ENCODE results near the gene LRRC73. TPM values are rescaled to one million over a fixed set of nuclear protein-coding genes. Genes with fewer than 3 reads are reported as not detected.
"Not testable (repeated sequence)": the region's sequence is repeated elsewhere in the genome, so short reads cannot be mapped to it uniquely, and the experiment has no call there.

Gene LRRC73, protein sequence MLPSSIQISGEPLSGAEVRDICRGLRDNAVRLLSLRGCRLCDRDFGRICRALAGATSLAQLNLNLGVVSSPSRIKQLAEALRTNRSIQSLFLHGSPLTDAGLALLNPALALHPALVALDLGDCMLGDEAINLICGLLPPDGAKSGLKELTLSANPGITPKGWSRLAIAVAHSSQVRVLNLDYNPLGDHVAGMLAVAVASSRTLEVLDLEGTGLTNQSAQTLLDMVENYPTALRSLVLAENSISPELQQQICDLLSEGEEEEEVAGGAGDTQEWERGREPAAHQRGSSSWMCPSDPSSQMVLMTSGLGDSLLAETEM
- 0.14 TPM for polyA plus RNA-seq (2013, experiment 1 of 2; ENCODE audit: insufficient read length)
- 0.20 TPM for polyA plus RNA-seq (2013, experiment 2 of 2; ENCODE audit: insufficient read length)

GRCh38 chr6:43509984-43510826, at the start of gene LRRC73:
LRRC73 (minus strand) TSS chr6:43510346; CDS start chr6:43509785, 561 bp downstream.
- DNase-seq, result peak; percentile 72

- no peak for DNase-seq
These were observed 49.2 kb upstream of the LRRC73 start for GRCh38 chr6:43559328-43559727.

DNA sequence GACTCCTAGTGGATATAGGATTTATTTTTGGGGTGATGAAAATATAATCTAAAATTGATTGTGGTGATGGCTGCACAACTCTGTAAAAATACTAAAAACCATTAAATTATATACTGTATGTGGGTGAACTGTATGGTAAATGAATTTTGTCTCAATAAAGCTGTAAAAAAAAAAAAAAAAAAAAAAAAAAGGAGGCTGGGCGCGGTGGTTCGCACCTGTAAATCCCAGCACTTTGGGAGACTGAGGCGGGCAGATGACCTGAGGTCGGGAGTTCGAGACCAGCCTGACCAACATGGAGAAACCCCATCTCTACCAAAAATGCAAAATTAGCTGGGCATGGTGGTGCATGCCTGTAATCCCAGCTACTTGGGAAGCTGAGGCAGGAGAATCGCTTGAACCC, 47.5 kb upstream of the LRRC73 start:
- not testable (repeated sequence) for DNase-seq

DNA sequence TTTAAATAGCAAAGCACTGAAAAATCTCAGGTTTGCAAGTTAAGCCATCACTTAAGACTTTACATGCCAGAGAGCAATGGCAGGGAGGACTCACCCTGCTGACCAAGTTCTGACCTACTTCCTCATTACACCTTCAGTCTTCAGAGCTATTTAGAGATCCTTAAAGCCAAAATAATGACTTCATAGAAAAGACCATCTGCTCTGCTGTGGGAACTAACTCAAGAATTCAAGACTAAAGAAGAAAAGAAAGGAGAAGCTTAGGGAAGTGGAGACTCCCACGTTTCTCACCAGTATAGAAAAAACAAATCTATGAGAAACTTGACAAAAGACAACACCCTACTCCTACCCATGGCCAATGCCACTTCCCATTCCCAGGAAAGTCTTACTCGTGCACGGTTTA, 37.1 kb upstream of the LRRC73 start:
- DNase-seq, result no peak

DNA sequence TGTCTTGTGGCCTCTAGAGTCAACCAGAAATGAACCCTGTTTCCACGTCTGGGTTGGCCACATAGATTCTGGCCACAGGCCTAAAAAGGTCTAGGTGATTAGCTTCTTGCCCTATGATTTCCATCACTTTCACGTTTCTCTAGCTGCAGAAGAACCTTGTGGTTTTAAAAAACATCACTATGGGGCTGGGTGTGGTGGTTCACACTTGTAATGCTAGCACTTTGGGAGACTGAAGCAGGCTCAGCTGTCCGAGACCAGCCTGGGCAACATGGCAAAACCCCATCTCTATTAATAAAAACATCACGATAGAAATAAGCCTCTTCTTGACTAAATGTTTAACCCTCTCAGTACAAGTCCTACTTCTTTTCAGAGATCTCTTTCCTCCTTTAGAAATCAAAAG, 34.3 kb upstream of the LRRC73 start:
- DNase-seq, result no peak

DNA sequence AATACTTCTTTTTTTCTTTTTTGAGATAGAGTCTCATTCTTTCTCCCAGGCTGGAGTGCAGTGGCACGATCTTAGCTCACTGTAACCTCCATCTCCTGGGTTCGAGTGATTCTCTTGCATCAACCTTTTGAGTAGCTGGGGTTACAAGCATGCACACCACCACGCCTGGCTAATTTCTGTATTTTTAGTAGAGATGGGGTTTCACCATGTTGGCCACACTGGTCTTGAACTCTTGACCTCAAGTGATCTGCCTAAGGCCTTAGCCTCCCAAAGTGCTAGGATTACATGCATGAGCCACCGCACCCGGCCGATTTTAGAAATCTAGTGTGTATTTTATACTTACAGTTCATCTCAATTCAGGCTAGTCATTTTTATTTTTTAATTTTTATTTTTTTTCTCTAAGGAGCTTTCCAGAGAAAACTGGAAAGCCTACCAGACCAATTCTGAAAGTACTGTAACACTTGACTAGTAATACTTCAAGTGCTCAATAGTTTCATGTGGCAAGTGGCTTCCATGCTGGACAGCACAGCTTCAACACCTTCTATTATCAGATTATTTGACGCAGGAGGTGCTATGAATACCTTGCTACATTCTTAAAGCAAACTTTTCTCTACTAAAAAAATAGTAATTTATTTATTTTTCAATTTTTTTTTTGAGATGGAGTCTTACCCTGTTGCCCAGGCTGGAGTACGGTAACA, 31.8 kb upstream of the LRRC73 start:
- DNase-seq, result no peak

GRCh38 chr6:43540507-43540906, 30.4 kb upstream of the LRRC73 start:
- DNase-seq, result no peak

DNA sequence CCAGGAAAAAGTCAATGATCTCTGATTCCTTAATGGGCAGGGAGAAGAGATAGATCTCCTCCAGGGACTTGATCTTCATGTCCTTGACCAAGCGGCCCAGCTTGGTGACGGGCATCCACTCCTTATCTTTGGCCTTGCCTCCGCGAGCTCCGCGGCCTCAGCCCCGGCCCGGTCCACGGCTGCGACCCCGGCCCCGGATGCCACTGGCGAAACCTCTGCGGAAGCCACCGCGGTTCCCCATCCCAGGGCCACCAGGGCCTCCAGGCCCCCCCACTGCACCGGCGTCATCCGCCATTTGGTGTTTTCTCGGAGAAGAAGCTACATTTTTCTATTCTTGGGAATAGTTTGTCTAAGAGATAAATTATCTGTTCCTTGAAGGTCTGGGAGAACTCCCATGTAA, 29.3 kb upstream of the LRRC73 start:
- not testable (repeated sequence) for DNase-seq

DNA sequence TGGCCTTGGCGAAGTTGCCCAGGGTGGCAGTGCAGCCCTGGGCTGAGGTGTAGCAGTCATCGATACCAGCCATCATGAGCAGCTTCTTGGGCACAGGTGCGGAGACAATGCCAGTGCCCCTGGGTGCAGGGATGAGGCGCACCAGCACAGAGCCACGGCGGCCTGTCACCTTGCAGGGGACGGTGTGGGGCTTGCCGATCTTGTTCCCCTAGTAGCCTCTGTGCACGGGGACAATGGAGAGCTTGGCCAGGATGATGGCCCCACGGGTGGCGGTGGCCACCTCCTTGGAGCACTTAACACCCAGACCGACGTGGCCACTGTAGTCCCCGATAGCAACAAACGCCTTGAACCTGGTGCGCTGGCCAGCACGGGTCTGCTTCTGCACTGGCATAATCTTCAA, 28.8 kb upstream of the LRRC73 start:
- DNase-seq, result not testable (repeated sequence)

- peak; percentile 9 for DNase-seq
These were observed 22.1 kb upstream of the LRRC73 start for GRCh38 chr6:43532201-43532600.

DNA sequence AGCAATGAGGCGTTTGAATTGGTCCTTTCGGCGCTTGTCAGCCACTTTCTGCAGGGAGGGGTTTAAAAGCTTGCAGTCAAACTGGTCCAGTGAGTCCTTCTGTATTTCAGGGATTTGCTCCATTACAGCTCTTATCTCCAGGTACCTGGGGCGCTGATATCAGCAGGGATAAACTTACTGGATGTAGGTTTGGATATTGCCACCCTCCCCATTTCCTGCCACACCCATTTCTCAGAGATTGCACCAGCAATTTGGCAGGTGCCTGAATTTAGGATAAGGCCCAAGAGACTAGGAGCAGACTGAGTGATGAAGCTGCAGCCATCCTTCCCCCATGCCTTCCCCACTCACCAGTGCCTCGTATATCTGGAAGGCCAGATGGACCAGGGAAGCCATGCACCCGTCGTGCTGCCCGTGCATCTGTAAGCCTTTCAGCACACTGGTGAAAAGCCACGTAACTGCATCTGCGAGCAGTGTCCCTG, 14.4 kb upstream of the LRRC73 start:
- DNase-seq, result no peak

DNA sequence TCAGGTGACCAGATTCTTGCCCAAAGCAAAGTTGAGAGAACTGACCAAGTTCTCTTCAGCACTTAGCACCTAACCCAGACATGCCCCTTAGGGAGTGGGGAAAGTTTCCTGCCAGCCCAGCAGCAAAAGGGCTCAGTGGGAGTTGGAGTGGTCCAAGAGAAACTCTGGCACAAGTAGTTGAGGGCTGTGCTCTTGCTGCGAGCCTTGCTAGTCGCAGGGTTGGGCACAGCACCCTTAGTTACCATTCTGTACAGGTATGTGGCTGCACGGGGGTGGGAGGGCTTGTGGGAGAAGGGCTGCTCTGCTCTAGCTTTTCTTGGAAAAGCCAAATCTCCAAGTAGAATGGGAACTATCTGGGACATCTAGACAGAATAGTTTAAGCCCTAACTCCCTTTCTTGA, 13.1 kb upstream of the LRRC73 start:
- no peak for DNase-seq

DNA sequence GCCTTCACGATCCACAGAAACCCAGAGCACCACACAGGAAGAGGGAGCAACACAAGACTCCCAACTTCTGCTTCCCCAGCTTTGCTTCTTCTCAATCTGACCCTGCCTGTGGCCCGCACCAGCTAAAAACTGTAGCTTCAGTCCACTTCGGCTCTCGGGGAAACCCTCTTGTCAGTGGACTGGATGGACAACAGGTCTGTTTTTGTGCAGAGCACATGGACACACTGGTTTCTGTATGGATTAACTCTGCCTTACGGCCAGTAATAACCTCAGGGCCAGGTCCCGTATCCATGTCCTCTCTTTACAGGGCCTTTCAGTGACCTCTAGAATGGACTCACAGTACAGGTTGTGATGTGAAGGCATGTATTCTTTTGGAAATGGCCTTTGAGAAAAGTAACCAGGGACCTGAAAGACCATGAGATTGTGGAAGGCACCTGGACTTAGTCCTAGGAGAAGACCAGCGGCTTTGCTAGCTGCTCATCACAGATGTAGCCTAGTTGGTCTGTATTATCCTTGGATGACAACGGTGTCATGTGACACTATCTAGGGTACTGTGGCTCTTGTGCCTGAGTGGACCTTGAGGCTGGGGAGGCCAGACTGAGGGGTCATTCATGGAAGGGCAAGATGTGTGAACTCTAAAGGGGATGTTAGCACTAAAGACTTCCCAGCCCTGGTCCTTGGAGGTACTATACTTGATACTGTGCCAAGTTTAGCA, 12.6 kb upstream of the LRRC73 start:
- no peak for DNase-seq

GRCh38 chr6:43521836-43522235, 11.7 kb upstream of the LRRC73 start:
- no peak for DNase-seq

DNA sequence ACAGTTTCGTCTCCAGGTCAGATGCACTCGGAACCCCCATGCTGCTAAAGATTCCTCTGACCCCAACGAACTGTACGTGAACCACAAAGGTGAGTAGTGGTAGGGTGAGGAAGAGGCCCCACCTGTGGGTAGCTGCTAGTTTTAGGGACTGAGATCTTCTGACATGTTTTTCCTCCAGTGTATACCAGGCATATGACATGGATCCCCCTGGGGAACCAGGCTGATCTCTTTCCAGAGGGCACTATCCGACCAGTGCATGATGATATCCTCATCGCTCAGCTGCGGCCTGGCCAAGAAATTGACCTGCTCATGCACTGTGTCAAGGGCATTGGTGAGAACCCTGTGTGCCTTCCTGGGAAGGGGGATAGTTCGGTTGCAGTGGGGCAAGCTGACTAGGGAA, 10.0 kb upstream of the LRRC73 start:
- DNase-seq, result no peak

DNA sequence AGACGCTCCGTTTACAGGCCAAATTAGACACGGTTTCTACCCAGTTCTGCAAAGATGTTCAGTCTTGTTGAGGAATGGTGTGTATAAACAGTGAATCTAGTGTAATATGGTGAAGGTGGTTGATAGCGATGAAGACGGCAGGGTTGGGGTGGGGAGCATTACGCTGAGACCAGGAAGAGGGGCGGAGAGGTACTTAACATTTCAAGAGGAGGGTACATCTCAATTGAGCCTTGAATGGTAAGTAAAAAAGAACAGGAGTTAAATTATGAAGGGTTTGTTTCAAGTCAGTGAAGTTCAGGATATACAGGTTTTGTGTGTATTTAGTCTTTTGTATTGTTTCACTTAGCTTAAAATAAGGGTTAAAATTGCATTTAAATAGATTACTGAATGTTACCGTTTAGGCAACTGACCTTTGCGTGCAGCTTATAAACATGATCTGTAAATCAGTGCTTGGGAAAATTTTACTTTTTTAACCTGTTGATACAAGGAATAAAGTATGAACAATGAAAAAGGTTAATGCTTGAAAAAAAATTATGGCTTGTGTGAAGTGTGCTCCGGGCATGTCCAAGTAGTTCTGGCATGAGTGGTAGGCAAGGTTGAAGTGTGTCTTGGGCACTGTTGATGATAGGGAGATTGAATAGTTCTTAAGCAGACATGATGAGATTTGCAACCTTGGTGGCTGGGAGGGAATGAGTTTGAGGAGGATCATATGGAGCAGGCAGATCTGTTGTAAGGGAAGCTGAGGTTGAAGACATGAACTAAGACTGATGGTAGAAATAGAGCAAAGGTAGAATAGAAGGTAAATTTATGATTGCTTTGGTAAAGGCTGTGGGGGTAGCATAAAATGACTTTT, 7.6 kb upstream of the LRRC73 start:
- no peak for DNase-seq

- peak; percentile 98 for DNase-seq
These were observed 6.8 kb upstream of the LRRC73 start, which contains the start of the genes POLR1C and YIPF3 for GRCh38 chr6:43516697-43517504. POLR1C (plus strand) TSS chr6:43517089; CDS start chr6:43517110, 21 bp downstream. YIPF3 (minus strand) TSS chr6:43516926; CDS start chr6:43516807, 119 bp downstream.

- no peak for DNase-seq
These were observed 6.2 kb upstream of the LRRC73 start for GRCh38 chr6:43516367-43516696.

DNA sequence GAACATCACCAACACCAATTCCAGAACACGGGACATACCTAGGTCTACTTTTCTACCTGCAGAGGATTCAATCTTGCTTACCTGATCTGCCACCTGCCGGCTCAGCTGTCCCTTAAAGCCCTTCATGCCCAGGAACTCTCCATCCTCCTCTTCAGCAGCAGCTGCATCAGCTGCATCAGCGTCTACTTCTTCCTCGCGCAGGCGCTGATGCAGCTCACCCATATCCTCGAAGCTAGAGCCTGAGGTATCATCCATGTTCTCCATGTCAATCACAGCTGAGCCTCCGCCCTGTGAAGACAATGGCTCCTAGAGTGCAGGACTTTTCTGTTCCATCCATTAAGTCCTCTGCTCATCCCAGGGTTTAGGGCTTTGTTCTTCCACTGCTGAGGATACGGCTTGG, 5.7 kb upstream of the LRRC73 start:
- no peak for DNase-seq

GRCh38 chr6:43511824-43512415, 1.8 kb upstream of the LRRC73 start:
- no peak for DNase-seq

Measured in fibroblast of skin of abdomen (primary cell).